ENCODE measurements around the gene DPP8. TPM values are rescaled to one million over a fixed set of nuclear protein-coding genes. Genes with fewer than 3 reads are reported as not detected.
"Not testable (repeated sequence)": the region's sequence is repeated elsewhere in the genome, so short reads cannot be mapped to it uniquely, and the experiment has no call there.

The DPP8 gene
- total RNA-seq, 1 donor from 2014 or later, result 39.0 TPM

GRCh38 chr15:65468229-65468909, 49.1 kb downstream of the DPP8 start:
- no peaks in the 10 kb centered on the region for H3K4me1 ChIP-seq
- DNase-seq (ENCODE audit: low spot score), result no peak
- no peaks in the 10 kb centered on the region for H3K79me2 ChIP-seq (ENCODE audit: low read depth)
- H3K9ac ChIP-seq, result no peak overlapping the region
- no peak overlapping the region for H3K4me2 ChIP-seq
- H3K27ac Mint-ChIP-seq, result no peak overlapping the region
- no peak overlapping the region for H3K27ac ChIP-seq
- no peaks in the 10 kb centered on the region for H3K27me3 ChIP-seq
- no peaks in the 10 kb centered on the region for H3K9me3 Mint-ChIP-seq
- no peaks in the 10 kb centered on the region for H3F3A ChIP-seq (ENCODE audit: low read depth)
- no peaks in the 10 kb centered on the region for H3K9me3 ChIP-seq (ENCODE audit: low read depth)
- H2AFZ ChIP-seq (replicated peaks), result no peak overlapping the region
- no peaks in the 10 kb centered on the region for H3K4me1 Mint-ChIP-seq
- H3K36me3 ChIP-seq, result peaks cover 4% of the 10 kb centered on the region
- no peaks in the 10 kb centered on the region for H4K20me1 ChIP-seq (ENCODE audit: low read depth)
- no peaks in the 10 kb centered on the region for H3K27me3 Mint-ChIP-seq (ENCODE audit: insufficient read depth, low read depth)
- no peak overlapping the region for H3K4me3 ChIP-seq
- no peak for TF ChIP-seq CTCF (IDR thresholded peaks at IDR 0.05)
- no peak for TF ChIP-seq EZH2 (IDR thresholded peaks at IDR 0.05)
- TF ChIP-seq EZH2phosphoT487 (IDR thresholded peaks at IDR 0.05), result no peak
- H3K36me3 Mint-ChIP-seq, result peaks cover 21% of the 10 kb centered on the region
- H3K4me3 Mint-ChIP-seq, result no peak overlapping the region

- no peak overlapping the region for H2AFZ ChIP-seq (replicated peaks)
- no peaks in the 10 kb centered on the region for H3K79me2 ChIP-seq (ENCODE audit: low read depth)
- Mint-ChIP-seq H3K27me3 (ENCODE audit: insufficient read depth, low read depth) (no peaks in the 10 kb centered on the region), H3K36me3 (peaks cover 19% of the 10 kb centered on the region), H3K9me3 (no peaks in the 10 kb centered on the region), H3K27ac (no peak overlapping the region), H3K4me1 (no peaks in the 10 kb centered on the region), H3K4me3 (no peak overlapping the region)
- H4K20me1 ChIP-seq (ENCODE audit: low read depth), result no peaks in the 10 kb centered on the region
- no peaks in the 10 kb centered on the region for H3F3A ChIP-seq (ENCODE audit: low read depth)
- H3K4me2 ChIP-seq, result no peak overlapping the region
- peaks cover 4% of the 10 kb centered on the region for H3K36me3 ChIP-seq
- H3K4me1 ChIP-seq, result no peaks in the 10 kb centered on the region
- H3K27me3 ChIP-seq, result no peaks in the 10 kb centered on the region
- H3K9me3 ChIP-seq (ENCODE audit: low read depth), result no peaks in the 10 kb centered on the region
- no peak overlapping the region for H3K4me3 ChIP-seq
- no peak overlapping the region for H3K27ac ChIP-seq
- H3K9ac ChIP-seq, result no peak overlapping the region
- no peak for DNase-seq (ENCODE audit: low spot score)
- TF ChIP-seq CTCF (IDR thresholded peaks at IDR 0.05) (no peak), EZH2 (IDR thresholded peaks at IDR 0.05) (no peak), EZH2phosphoT487 (IDR thresholded peaks at IDR 0.05) (no peak)
Observed at GRCh38 chr15:65466901-65467300, 50.6 kb downstream of the DPP8 start.

- H4K20me1 ChIP-seq (ENCODE audit: low read depth); H3K4me2 ChIP-seq; H3K27ac ChIP-seq; H3K27ac Mint-ChIP-seq; H3K9me3 Mint-ChIP-seq; H3K9me3 ChIP-seq (ENCODE audit: low read depth); H3K4me3 Mint-ChIP-seq; H3K9ac ChIP-seq; H3K4me1 ChIP-seq; DNase-seq (ENCODE audit: low spot score); H3K27me3 ChIP-seq; H3K4me3 ChIP-seq; H3K4me1 Mint-ChIP-seq; H3K36me3 ChIP-seq; H3K27me3 Mint-ChIP-seq (ENCODE audit: insufficient read depth, low read depth); H3K79me2 ChIP-seq (ENCODE audit: low read depth); H2AFZ ChIP-seq (replicated peaks); H3F3A ChIP-seq (ENCODE audit: low read depth): not testable (repeated sequence)
- H3K36me3 Mint-ChIP-seq, result peaks cover 19% of the 10 kb centered on the region
Observed at GRCh38 chr15:65463096-65463495, 54.4 kb downstream of the DPP8 start.

- Mint-ChIP-seq H3K36me3 (peaks cover 25% of the 10 kb centered on the region), H3K4me3 (no peak overlapping the region), H3K27ac (no peak overlapping the region), H3K4me1 (no peaks in the 10 kb centered on the region), H3K9me3 (no peaks in the 10 kb centered on the region), H3K27me3 (ENCODE audit: insufficient read depth, low read depth) (no peaks in the 10 kb centered on the region)
- Histone ChIP-seq H3K27me3 (no peaks in the 10 kb centered on the region), H3K4me2 (no peak overlapping the region), H3K79me2 (ENCODE audit: low read depth) (no peaks in the 10 kb centered on the region), H3K36me3 (peaks cover 3% of the 10 kb centered on the region), H2AFZ (replicated peaks) (no peak overlapping the region), H3K4me1 (no peaks in the 10 kb centered on the region), H3K9ac (no peak overlapping the region), H3K4me3 (no peak overlapping the region), H3K9me3 (ENCODE audit: low read depth) (no peaks in the 10 kb centered on the region), H3K27ac (no peak overlapping the region), H3F3A (ENCODE audit: low read depth) (no peaks in the 10 kb centered on the region), H4K20me1 (ENCODE audit: low read depth) (no peaks in the 10 kb centered on the region)
- TF ChIP-seq CTCF (IDR thresholded peaks at IDR 0.05), result no peak
- TF ChIP-seq EZH2 (IDR thresholded peaks at IDR 0.05), result no peak
- TF ChIP-seq EZH2phosphoT487 (IDR thresholded peaks at IDR 0.05), result no peak
- DNase-seq (ENCODE audit: low spot score), result no peak
Observed at GRCh38 chr15:65460741-65461347, 56.6 kb downstream of the DPP8 start.

GRCh38 chr15:65455256-65455655, 62.2 kb downstream of the DPP8 start:
- not testable (repeated sequence) for H3K9me3 ChIP-seq (ENCODE audit: low read depth); H3K4me3 ChIP-seq; H3F3A ChIP-seq (ENCODE audit: low read depth); H3K9me3 Mint-ChIP-seq; H3K9ac ChIP-seq; H3K4me1 ChIP-seq; H3K4me1 Mint-ChIP-seq; H2AFZ ChIP-seq (replicated peaks); H3K27me3 Mint-ChIP-seq (ENCODE audit: insufficient read depth, low read depth); H3K4me3 Mint-ChIP-seq; H4K20me1 ChIP-seq (ENCODE audit: low read depth); H3K27ac Mint-ChIP-seq; H3K27ac ChIP-seq; H3K27me3 ChIP-seq; H3K79me2 ChIP-seq (ENCODE audit: low read depth); H3K36me3 ChIP-seq; DNase-seq (ENCODE audit: low spot score); H3K4me2 ChIP-seq
- peaks cover 28% of the 10 kb centered on the region for H3K36me3 Mint-ChIP-seq

Measured in neural progenitor cell (in vitro differentiated cells).